Smooth muscle cell of trachea (primary cell): ENCODE measurements around the gene HNRNPL. TPM values are rescaled to one million over a fixed set of nuclear protein-coding genes. Genes with fewer than 3 reads are reported as not detected.

Experiments
- total RNA-seq: library from RNA; depleted of rRNA; stranded (reverse); fragments of >200 nt; gene quantifications from 2 replicates; pipeline ENCODE4 v1.2.1, GENCODE V29; 2014

The HNRNPL gene
- total RNA-seq, result 259 and 326 TPM in 2 replicates

GRCh38 chr19:38849860-38850435, at the start of gene HNRNPL:
Gene HNRNPL (minus strand): TSS chr19:38849986. CDS start chr19:38849966, 20 bp downstream.

GRCh38 chr19:38877781-38878574, 28.2 kb upstream of the HNRNPL start, which contains the start of gene RINL:
Gene RINL (minus strand): TSS chr19:38878275. CDS start chr19:38876742, 1,533 bp downstream.

GRCh38 chr19:38812841-38813320, 36.9 kb downstream of the HNRNPL start, which contains the start of gene LGALS4:
Gene LGALS4 (minus strand): TSS chr19:38812945. CDS start chr19:38812886, 59 bp downstream.

GRCh38 chr19:38788478-38789243, 61.1 kb downstream of the HNRNPL start, which contains the start of gene LGALS7B:
Gene LGALS7B (plus strand): TSS chr19:38789200. CDS start chr19:38789227, 27 bp downstream.

Other genes starting within 250 kb of the HNRNPL start
- 0.33 and 0.58 TPM in 2 replicates for gene MAP4K1, start 232.0 kb downstream of the HNRNPL start, total RNA-seq
- gene EIF3K, start 230.8 kb downstream of the HNRNPL start, total RNA-seq, result 329 and 465 TPM in 2 replicates
- 345 and 354 TPM in 2 replicates for gene ACTN4, start 202.3 kb downstream of the HNRNPL start, total RNA-seq
- 0.15 and 0.17 TPM in 2 replicates for gene CAPN12, start 105.5 kb downstream of the HNRNPL start, total RNA-seq
- not detected in 2 replicates for gene LGALS7, start 76.5 kb downstream of the HNRNPL start, total RNA-seq
- gene LGALS7B, start 60.8 kb downstream of the HNRNPL start, total RNA-seq, result 0.73 TPM in 1 of 2 replicates, not detected in the other
- not detected in 2 replicates for gene LGALS4, start 37.0 kb downstream of the HNRNPL start, total RNA-seq
- 12.2 and 33.6 TPM in 2 replicates for gene ECH1, start 18.2 kb downstream of the HNRNPL start, total RNA-seq
- gene RINL, start 28.3 kb upstream of the HNRNPL start, total RNA-seq, result 2.0 and 2.8 TPM in 2 replicates
- 69.5 and 96.8 TPM in 2 replicates for gene SIRT2, start 49.6 kb upstream of the HNRNPL start, total RNA-seq
- 9.9 and 17.5 TPM in 2 replicates for gene NFKBIB, start 50.0 kb upstream of the HNRNPL start, total RNA-seq
- gene CCER2, start 62.2 kb upstream of the HNRNPL start, total RNA-seq, result not detected in 2 replicates
- gene SARS2, start 80.8 kb upstream of the HNRNPL start, total RNA-seq, result 13.9 and 14.5 TPM in 2 replicates
- gene MRPS12, start 81.0 kb upstream of the HNRNPL start, total RNA-seq, result 24.5 and 35.5 TPM in 2 replicates
- gene FBXO17, start 125.8 kb upstream of the HNRNPL start, total RNA-seq, result 28.1 and 49.3 TPM in 2 replicates
- 0.58 and 7.4 TPM in 2 replicates for gene FBXO27, start 182.6 kb upstream of the HNRNPL start, total RNA-seq
- under 0.01 and 0.15 TPM in 2 replicates for gene ACP7, start 234.4 kb upstream of the HNRNPL start, total RNA-seq